ENCODE measurements around the gene PPP1R8. TPM values are rescaled to one million over a fixed set of nuclear protein-coding genes. Genes with fewer than 3 reads are reported as not detected.

The PPP1R8 gene
- total RNA-seq, 1 experiment from 2014 or later = 57.4 TPM

DNA sequence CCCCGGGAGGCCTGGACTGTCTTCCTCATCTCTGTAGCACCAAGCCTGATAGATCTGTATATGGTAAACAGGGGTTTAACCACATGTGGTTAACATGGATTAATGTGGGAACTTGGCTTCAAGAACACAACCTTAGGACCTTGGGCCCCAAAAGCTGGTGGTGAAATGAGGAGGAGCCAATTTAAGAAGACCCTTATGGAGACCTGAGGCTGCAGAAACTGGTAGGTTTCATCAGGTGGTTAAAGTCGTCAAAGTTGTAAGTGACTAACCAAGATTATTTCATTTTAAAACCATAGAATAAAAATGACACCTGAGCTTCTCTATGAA is 55.7 kb downstream of the PPP1R8 start:
- POLR2A ChIA-PET = interaction anchor here (0.8 kb wide), 1 partner anchor 12 kb away, joined by 5 read pairs; no protein-coding TSS in a partner anchor

More for the DNA sequence above, 55.7 kb downstream of the PPP1R8 start:
- H3K27me3 ChIP-seq (ENCODE audit: insufficient read depth, low read length) = no peaks in the 10 kb centered on the region
- DNase-seq (ENCODE audit: low read depth, low spot score) = no peak
- ChIA-PET CTCF (no interaction called here), RAD21 (ENCODE audit: low non-redundant PET in 1 of 2, low total read pairs in 2 of 2, uncharacterized antibody in 2 of 2, unreplicated experiment in 2 of 2) (no interaction called here)
- no peak for ATAC-seq
- H3K27ac ChIP-seq (ENCODE audit: low read depth, low read length) = no peak overlapping the region
- H2AFZ ChIP-seq (ENCODE audit: low read depth, low read length, poor library complexity, severe bottlenecking) = no peak overlapping the region
- H3K79me2 ChIP-seq (ENCODE audit: insufficient read depth, low read length) = no peaks in the 10 kb centered on the region
- no peaks in the 10 kb centered on the region for H4K20me1 ChIP-seq (ENCODE audit: insufficient read depth)
- H3K9me3 ChIP-seq (ENCODE audit: control insufficient read depth in 1 of 2, insufficient read depth in 1 of 2, low read depth in 1 of 2, low read length in 2 of 2) = no peaks in the 10 kb centered on the region
- H3K4me3 ChIP-seq (replicated peaks in 1 of 2; ENCODE audit: low read depth in 1 of 2, low read length in 2 of 2) = no peak overlapping the region
- intact Hi-C loops (cut with micrococcal nuclease) = no loop called here
- H3K4me1 ChIP-seq (ENCODE audit: control insufficient read depth in 1 of 2, insufficient read depth in 2 of 2, low read length in 2 of 2) = no peaks in the 10 kb centered on the region
- no peak overlapping the region for H3K4me2 ChIP-seq (ENCODE audit: low read length)
- H3K9me2 ChIP-seq (ENCODE audit: insufficient read depth) = no peaks in the 10 kb centered on the region
- peaks cover under 1 to 14% of the 10 kb centered on the region in 2 experiments; a peak in 3 of 4 replicates for H3K36me3 ChIP-seq (ENCODE audit: control insufficient read depth in 1 of 2, insufficient read depth in 2 of 2, low read length in 2 of 2)
- no TSS peak for BruUV-seq (replicated peaks)
- TF ChIP-seq EGR1 (IDR thresholded peaks at IDR 0.05; ENCODE audit: low read depth) (no peak), ZFX (IDR thresholded peaks at IDR 0.05) (no peak), EZH2 (IDR thresholded peaks at IDR 0.05) (no peak), FOSL1 (IDR thresholded peaks at IDR 0.05; ENCODE audit: low read depth) (no peak)
- TF ChIP-seq, protein P1, sequence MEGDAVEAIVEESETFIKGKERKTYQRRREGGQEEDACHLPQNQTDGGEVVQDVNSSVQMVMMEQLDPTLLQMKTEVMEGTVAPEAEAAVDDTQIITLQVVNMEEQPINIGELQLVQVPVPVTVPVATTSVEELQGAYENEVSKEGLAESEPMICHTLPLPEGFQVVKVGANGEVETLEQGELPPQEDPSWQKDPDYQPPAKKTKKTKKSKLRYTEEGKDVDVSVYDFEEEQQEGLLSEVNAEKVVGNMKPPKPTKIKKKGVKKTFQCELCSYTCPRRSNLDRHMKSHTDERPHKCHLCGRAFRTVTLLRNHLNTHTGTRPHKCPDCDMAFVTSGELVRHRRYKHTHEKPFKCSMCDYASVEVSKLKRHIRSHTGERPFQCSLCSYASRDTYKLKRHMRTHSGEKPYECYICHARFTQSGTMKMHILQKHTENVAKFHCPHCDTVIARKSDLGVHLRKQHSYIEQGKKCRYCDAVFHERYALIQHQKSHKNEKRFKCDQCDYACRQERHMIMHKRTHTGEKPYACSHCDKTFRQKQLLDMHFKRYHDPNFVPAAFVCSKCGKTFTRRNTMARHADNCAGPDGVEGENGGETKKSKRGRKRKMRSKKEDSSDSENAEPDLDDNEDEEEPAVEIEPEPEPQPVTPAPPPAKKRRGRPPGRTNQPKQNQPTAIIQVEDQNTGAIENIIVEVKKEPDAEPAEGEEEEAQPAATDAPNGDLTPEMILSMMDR (IDR thresholded peaks at IDR 0.05 in 2 of 3, conservative IDR thresholded peaks at IDR 0.05 in 1 of 3; ENCODE audit: borderline replicate concordance in 1 of 3, insufficient read depth in 1 of 3, low read depth in 2 of 3, low read length in 2 of 3) = no peak
- TF ChIP-seq, protein P2, sequence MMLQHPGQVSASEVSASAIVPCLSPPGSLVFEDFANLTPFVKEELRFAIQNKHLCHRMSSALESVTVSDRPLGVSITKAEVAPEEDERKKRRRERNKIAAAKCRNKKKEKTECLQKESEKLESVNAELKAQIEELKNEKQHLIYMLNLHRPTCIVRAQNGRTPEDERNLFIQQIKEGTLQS (IDR thresholded peaks at IDR 0.05) = no peak
- TF ChIP-seq, protein P3, sequence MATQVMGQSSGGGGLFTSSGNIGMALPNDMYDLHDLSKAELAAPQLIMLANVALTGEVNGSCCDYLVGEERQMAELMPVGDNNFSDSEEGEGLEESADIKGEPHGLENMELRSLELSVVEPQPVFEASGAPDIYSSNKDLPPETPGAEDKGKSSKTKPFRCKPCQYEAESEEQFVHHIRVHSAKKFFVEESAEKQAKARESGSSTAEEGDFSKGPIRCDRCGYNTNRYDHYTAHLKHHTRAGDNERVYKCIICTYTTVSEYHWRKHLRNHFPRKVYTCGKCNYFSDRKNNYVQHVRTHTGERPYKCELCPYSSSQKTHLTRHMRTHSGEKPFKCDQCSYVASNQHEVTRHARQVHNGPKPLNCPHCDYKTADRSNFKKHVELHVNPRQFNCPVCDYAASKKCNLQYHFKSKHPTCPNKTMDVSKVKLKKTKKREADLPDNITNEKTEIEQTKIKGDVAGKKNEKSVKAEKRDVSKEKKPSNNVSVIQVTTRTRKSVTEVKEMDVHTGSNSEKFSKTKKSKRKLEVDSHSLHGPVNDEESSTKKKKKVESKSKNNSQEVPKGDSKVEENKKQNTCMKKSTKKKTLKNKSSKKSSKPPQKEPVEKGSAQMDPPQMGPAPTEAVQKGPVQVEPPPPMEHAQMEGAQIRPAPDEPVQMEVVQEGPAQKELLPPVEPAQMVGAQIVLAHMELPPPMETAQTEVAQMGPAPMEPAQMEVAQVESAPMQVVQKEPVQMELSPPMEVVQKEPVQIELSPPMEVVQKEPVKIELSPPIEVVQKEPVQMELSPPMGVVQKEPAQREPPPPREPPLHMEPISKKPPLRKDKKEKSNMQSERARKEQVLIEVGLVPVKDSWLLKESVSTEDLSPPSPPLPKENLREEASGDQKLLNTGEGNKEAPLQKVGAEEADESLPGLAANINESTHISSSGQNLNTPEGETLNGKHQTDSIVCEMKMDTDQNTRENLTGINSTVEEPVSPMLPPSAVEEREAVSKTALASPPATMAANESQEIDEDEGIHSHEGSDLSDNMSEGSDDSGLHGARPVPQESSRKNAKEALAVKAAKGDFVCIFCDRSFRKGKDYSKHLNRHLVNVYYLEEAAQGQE (IDR thresholded peaks at IDR 0.05; ENCODE audit: low read depth) = no peak
- H3K9ac ChIP-seq (ENCODE audit: low read length) = no peak overlapping the region
